WTC11 (cell line): ENCODE results near the gene ITPR2.

Source experiments
- ATF1 ChIP-seq: sonication (generic); formaldehyde crosslinking; IDR thresholded peaks from 2 replicates; pipeline ENCODE4 v1.8.1; 2023; ENCODE audit warnings: mild to moderate bottlenecking, moderate library complexity, missing genetic modification reagents
- NFYB ChIP-seq: sonication (generic); formaldehyde crosslinking; conservative IDR thresholded peaks from 2 replicates; pipeline ENCODE4 v1.8.0; 2022; ENCODE audit warnings: low read depth, missing genetic modification reagents
- SP1 ChIP-seq: sonication (generic); formaldehyde crosslinking; conservative IDR thresholded peaks from 2 replicates; pipeline ENCODE4 v1.8.1; 2022; ENCODE audit warnings: missing genetic modification reagents
- TP53 ChIP-seq: sonication (generic); formaldehyde crosslinking; IDR thresholded peaks from 2 replicates; pipeline ENCODE4 v1.8.1; 2023; ENCODE audit warnings: mild to moderate bottlenecking, missing genetic modification reagents
- ZBTB21 ChIP-seq: sonication (generic); formaldehyde crosslinking; IDR thresholded peaks from 2 replicates; pipeline ENCODE4 v1.8.1; 2023; ENCODE audit warnings: mild to moderate bottlenecking, missing genetic modification reagents, borderline replicate concordance
- ZNF121 ChIP-seq: sonication (generic); formaldehyde crosslinking; IDR thresholded peaks from 2 replicates; pipeline ENCODE4 v1.8.0; 2023; ENCODE audit warnings: missing genetic modification reagents
- TF ChIP-seq, protein P1 (sequence below): fragments of 200-600 bp; IDR thresholded peaks from 2 replicates; pipeline ENCODE4 v1.8.0; 2022; ENCODE audit warnings: antibody characterized with exemption
- TF ChIP-seq, protein P2 (sequence below): sonication (generic); formaldehyde crosslinking; IDR thresholded peaks from 2 replicates; pipeline ENCODE4 v1.8.0; 2022; ENCODE audit warnings: mild to moderate bottlenecking, missing genetic modification reagents
- TF ChIP-seq, protein P3 (sequence below): sonication (generic); formaldehyde crosslinking; IDR thresholded peaks from 2 replicates; pipeline ENCODE4 v1.8.0; 2022; ENCODE audit warnings: missing genetic modification reagents
- TF ChIP-seq, protein P4 (sequence below): sonication (generic); formaldehyde crosslinking; IDR thresholded peaks from 2 replicates; pipeline ENCODE4 v1.8.1; 2022; ENCODE audit warnings: low read depth, mild to moderate bottlenecking, moderate library complexity, missing genetic modification reagents, borderline replicate concordance
- TF ChIP-seq, protein P5 (sequence below): sonication (generic); formaldehyde crosslinking; IDR thresholded peaks from 2 replicates; pipeline ENCODE4 v1.8.1; 2022; ENCODE audit warnings: mild to moderate bottlenecking, missing genetic modification reagents, moderate library complexity, borderline replicate concordance
- TF ChIP-seq, protein P6 (sequence below): sonication (generic); formaldehyde crosslinking; IDR thresholded peaks from 2 replicates; pipeline ENCODE4 v1.8.0; 2022; ENCODE audit warnings: mild to moderate bottlenecking, missing genetic modification reagents

DNA sequence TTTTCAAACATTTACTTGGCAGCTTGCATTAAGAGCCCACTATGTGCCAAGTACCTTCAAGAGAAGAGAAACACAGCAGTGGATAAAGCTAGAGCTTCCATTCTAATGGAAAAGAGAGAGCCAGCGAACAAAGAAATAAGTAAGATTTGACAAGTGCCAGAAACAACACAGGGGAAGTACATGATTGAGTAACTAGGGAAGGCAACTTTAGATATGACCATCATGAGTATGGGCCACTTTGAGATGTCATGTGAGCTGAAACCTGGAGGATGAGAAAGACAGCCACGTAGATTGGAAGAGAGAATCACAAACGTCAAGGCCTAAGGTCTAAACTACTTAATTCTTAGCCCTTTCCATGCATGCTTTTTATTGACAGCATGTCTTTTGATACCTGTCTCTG is 121.4 kb downstream of the ITPR2 start:
- TF ChIP-seq ATF1 (CRISPR knock-in tag) = no peak
- TF ChIP-seq SP1 (CRISPR knock-in tag) = no peak
- TF ChIP-seq, protein P1, sequence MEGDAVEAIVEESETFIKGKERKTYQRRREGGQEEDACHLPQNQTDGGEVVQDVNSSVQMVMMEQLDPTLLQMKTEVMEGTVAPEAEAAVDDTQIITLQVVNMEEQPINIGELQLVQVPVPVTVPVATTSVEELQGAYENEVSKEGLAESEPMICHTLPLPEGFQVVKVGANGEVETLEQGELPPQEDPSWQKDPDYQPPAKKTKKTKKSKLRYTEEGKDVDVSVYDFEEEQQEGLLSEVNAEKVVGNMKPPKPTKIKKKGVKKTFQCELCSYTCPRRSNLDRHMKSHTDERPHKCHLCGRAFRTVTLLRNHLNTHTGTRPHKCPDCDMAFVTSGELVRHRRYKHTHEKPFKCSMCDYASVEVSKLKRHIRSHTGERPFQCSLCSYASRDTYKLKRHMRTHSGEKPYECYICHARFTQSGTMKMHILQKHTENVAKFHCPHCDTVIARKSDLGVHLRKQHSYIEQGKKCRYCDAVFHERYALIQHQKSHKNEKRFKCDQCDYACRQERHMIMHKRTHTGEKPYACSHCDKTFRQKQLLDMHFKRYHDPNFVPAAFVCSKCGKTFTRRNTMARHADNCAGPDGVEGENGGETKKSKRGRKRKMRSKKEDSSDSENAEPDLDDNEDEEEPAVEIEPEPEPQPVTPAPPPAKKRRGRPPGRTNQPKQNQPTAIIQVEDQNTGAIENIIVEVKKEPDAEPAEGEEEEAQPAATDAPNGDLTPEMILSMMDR = no peak
- TF ChIP-seq TP53 (CRISPR knock-in tag) = no peak
- no peak for TF ChIP-seq ZBTB21 (CRISPR knock-in tag)
- TF ChIP-seq, protein P2, sequence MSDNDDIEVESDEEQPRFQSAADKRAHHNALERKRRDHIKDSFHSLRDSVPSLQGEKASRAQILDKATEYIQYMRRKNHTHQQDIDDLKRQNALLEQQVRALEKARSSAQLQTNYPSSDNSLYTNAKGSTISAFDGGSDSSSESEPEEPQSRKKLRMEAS (CRISPR knock-in tag) = no peak
- TF ChIP-seq, protein P3, sequence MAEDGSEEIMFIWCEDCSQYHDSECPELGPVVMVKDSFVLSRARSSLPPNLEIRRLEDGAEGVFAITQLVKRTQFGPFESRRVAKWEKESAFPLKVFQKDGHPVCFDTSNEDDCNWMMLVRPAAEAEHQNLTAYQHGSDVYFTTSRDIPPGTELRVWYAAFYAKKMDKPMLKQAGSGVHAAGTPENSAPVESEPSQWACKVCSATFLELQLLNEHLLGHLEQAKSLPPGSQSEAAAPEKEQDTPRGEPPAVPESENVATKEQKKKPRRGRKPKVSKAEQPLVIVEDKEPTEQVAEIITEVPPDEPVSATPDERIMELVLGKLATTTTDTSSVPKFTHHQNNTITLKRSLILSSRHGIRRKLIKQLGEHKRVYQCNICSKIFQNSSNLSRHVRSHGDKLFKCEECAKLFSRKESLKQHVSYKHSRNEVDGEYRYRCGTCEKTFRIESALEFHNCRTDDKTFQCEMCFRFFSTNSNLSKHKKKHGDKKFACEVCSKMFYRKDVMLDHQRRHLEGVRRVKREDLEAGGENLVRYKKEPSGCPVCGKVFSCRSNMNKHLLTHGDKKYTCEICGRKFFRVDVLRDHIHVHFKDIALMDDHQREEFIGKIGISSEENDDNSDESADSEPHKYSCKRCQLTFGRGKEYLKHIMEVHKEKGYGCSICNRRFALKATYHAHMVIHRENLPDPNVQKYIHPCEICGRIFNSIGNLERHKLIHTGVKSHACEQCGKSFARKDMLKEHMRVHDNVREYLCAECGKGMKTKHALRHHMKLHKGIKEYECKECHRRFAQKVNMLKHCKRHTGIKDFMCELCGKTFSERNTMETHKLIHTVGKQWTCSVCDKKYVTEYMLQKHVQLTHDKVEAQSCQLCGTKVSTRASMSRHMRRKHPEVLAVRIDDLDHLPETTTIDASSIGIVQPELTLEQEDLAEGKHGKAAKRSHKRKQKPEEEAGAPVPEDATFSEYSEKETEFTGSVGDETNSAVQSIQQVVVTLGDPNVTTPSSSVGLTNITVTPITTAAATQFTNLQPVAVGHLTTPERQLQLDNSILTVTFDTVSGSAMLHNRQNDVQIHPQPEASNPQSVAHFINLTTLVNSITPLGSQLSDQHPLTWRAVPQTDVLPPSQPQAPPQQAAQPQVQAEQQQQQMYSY (CRISPR knock-in tag) = no peak
- no peak for TF ChIP-seq NFYB
- TF ChIP-seq, protein P4, sequence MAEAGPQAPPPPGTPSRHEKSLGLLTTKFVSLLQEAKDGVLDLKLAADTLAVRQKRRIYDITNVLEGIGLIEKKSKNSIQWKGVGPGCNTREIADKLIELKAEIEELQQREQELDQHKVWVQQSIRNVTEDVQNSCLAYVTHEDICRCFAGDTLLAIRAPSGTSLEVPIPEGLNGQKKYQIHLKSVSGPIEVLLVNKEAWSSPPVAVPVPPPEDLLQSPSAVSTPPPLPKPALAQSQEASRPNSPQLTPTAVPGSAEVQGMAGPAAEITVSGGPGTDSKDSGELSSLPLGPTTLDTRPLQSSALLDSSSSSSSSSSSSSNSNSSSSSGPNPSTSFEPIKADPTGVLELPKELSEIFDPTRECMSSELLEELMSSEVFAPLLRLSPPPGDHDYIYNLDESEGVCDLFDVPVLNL = no peak
- TF ChIP-seq, protein P5, sequence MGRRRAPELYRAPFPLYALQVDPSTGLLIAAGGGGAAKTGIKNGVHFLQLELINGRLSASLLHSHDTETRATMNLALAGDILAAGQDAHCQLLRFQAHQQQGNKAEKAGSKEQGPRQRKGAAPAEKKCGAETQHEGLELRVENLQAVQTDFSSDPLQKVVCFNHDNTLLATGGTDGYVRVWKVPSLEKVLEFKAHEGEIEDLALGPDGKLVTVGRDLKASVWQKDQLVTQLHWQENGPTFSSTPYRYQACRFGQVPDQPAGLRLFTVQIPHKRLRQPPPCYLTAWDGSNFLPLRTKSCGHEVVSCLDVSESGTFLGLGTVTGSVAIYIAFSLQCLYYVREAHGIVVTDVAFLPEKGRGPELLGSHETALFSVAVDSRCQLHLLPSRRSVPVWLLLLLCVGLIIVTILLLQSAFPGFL (CRISPR knock-in tag) = no peak
- TF ChIP-seq ZNF121 (CRISPR knock-in tag) = no peak
- TF ChIP-seq, protein P6, sequence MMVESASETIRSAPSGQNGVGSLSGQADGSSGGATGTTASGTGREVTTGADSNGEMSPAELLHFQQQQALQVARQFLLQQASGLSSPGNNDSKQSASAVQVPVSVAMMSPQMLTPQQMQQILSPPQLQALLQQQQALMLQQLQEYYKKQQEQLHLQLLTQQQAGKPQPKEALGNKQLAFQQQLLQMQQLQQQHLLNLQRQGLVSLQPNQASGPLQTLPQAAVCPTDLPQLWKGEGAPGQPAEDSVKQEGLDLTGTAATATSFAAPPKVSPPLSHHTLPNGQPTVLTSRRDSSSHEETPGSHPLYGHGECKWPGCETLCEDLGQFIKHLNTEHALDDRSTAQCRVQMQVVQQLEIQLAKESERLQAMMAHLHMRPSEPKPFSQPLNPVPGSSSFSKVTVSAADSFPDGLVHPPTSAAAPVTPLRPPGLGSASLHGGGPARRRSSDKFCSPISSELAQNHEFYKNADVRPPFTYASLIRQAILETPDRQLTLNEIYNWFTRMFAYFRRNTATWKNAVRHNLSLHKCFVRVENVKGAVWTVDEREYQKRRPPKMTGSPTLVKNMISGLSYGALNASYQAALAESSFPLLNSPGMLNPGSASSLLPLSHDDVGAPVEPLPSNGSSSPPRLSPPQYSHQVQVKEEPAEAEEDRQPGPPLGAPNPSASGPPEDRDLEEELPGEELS (CRISPR knock-in tag) = no peak
